Natural killer cell (primary cell): ENCODE measurements around the gene PTX4. TPM values are rescaled to one million over a fixed set of nuclear protein-coding genes. Genes with fewer than 3 reads are reported as not detected.

Experiments
- ATAC-seq, 3 donors: fragments of 150-1000 bp in 2 of 3; fragments of 200-7000 bp in 1 of 3; cut with Tn5 transposase; 1 replicate in 1 of 3; 2 replicates in 2 of 3; pipeline ENCODE4 v1.10.0; 2021; ENCODE audit warnings: mild to moderate bottlenecking in 2 of 3, moderate library complexity in 2 of 3
- DNase-seq, 2 donors: peaks; one replicate each; pipeline versions ENCODE4 v3.0.0 to v3.0.0-alpha.2; 2013 to 2021; ENCODE audit warnings: mixed read lengths in 1 of 2
- H3K27ac ChIP-seq: one replicate; pipeline ENCODE4 v1.5.1; 2013; ENCODE audit warnings: mild to moderate bottlenecking, low read length
- H3K27me3 ChIP-seq: one replicate; pipeline ENCODE4 v1.6.1; 2013; ENCODE audit warnings: low read length; ENCODE audit not compliant: control insufficient read depth, insufficient read depth
- H3K36me3 ChIP-seq: one replicate; pipeline ENCODE4 v1.6.1; 2013; ENCODE audit warnings: low read length; ENCODE audit not compliant: control insufficient read depth, insufficient read depth
- H3K4me1 ChIP-seq: one replicate; pipeline ENCODE4 v1.6.1; 2013; ENCODE audit warnings: low read length; ENCODE audit not compliant: control insufficient read depth, insufficient read depth
- H3K4me3 ChIP-seq: one replicate; pipeline ENCODE4 v1.5.1; 2013; ENCODE audit warnings: low read length
- H3K9me3 ChIP-seq: one replicate; pipeline ENCODE4 v1.6.1; 2013; ENCODE audit warnings: low read length; ENCODE audit not compliant: control insufficient read depth, insufficient read depth
- H3K27ac Mint-ChIP-seq, 2 donors: one replicate each; pipeline ENCODE4 v1.8.0; 2022; ENCODE audit warnings: mild to moderate bottlenecking in 2 of 2, mixed read lengths in 2 of 2, moderate library complexity in 1 of 2
- H3K27me3 Mint-ChIP-seq, 2 donors: one replicate each; pipeline ENCODE4 v1.8.0; 2022; ENCODE audit warnings: low read depth in 2 of 2, mixed read lengths in 2 of 2
- H3K36me3 Mint-ChIP-seq: one replicate; pipeline ENCODE4 v1.8.0; 2022; ENCODE audit warnings: mixed read lengths
- H3K4me1 Mint-ChIP-seq, 2 donors: one replicate each; pipeline ENCODE4 v1.8.0; 2022; ENCODE audit warnings: mixed read lengths in 2 of 2
- H3K4me3 Mint-ChIP-seq: one replicate; pipeline ENCODE4 v1.8.0; 2022; ENCODE audit warnings: mild to moderate bottlenecking, moderate library complexity, mixed read lengths
- H3K9me3 Mint-ChIP-seq, 2 donors: one replicate each; pipeline ENCODE4 v1.8.0; 2022; ENCODE audit warnings: mixed read lengths in 2 of 2
- WGBS: methylation state at CpG from one replicate; pipeline ENCODE4 v1.1.7; 2013; ENCODE audit warnings: missing lambda C conversion rate; ENCODE audit not compliant: insufficient coverage; 5-methylcytosine and 5-hydroxymethylcytosine counted together
- intact Hi-C: fragments of 100-400 bp; cut with micrococcal nuclease; formaldehyde crosslinking; loops from one replicate; pipeline ENCODE4 v1.14.2; 2022
- total RNA-seq, 4 donors: library from RNA; stranded (reverse); fragments of 120-200 nt in 1 of 4; gene quantifications; one replicate each; pipeline versions ENCODE4 v1.2.3 to v1.2.4, GENCODE V29; 2013 to 2022
- TF ChIP-seq, protein P1 (sequence below): fragments of 200-600 bp; IDR thresholded peaks from one replicate; pipeline ENCODE4 v1.8.0; 2022; ENCODE audit warnings: antibody characterized with exemption

Gene PTX4
- total RNA-seq, 3 donors from 2014 or later (not counting 1 experiment from before 2014, with no cell fraction given): 0.31 TPM; not detected in 2

- Histone ChIP-seq H3K4me1 (peaks cover 70% of the 10 kb centered on the region), H3K9me3 (no peaks in the 10 kb centered on the region), H3K36me3 (peaks cover 6% of the 10 kb centered on the region), H3K27ac (peak overlapping the region; percentile 24), H3K4me3 (peak overlapping the region; percentile 64), H3K27me3 (no peaks in the 10 kb centered on the region)
- Mint-ChIP-seq H3K4me3 (peak overlapping the region; percentile 93), H3K9me3 (no peaks in the 10 kb centered on the region), H3K4me1 (peaks cover 37 to 38% of the 10 kb centered on the region in 2 donors), H3K36me3 (no peaks in the 10 kb centered on the region), H3K27me3 (no peaks in the 10 kb centered on the region), H3K27ac (peak overlapping the region; percentile 75 to 85)
- WGBS: 55% methylated on average over 39 of the region's 39 CpGs
- intact Hi-C loops: no loop called here
- TF ChIP-seq, protein P1, sequence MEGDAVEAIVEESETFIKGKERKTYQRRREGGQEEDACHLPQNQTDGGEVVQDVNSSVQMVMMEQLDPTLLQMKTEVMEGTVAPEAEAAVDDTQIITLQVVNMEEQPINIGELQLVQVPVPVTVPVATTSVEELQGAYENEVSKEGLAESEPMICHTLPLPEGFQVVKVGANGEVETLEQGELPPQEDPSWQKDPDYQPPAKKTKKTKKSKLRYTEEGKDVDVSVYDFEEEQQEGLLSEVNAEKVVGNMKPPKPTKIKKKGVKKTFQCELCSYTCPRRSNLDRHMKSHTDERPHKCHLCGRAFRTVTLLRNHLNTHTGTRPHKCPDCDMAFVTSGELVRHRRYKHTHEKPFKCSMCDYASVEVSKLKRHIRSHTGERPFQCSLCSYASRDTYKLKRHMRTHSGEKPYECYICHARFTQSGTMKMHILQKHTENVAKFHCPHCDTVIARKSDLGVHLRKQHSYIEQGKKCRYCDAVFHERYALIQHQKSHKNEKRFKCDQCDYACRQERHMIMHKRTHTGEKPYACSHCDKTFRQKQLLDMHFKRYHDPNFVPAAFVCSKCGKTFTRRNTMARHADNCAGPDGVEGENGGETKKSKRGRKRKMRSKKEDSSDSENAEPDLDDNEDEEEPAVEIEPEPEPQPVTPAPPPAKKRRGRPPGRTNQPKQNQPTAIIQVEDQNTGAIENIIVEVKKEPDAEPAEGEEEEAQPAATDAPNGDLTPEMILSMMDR: no peak
- peak in 1 of 2 donors; percentile 59 for DNase-seq
- ATAC-seq: no peak
These were observed 46.9 kb upstream of the PTX4 start for GRCh38 chr16:1535391-1536291.

GRCh38 chr16:1534021-1535020 lies 45.6 kb upstream of the PTX4 start:
- H3K4me3 ChIP-seq: peak overlapping the region; percentile 64
- H3K36me3 ChIP-seq: peaks cover 5% of the 10 kb centered on the region
- H3K27me3 Mint-ChIP-seq: no peaks in the 10 kb centered on the region
- WGBS: 6% methylated on average over 57 of the region's 57 CpGs
- H3K27ac ChIP-seq: peak overlapping the region; percentile 76
- peak overlapping the region; percentile 75 to 85 for H3K27ac Mint-ChIP-seq
- TF ChIP-seq, protein P1: no peak
- no peaks in the 10 kb centered on the region for H3K36me3 Mint-ChIP-seq
- peak overlapping the region; percentile 93 for H3K4me3 Mint-ChIP-seq
- intact Hi-C loops: no loop called here
- ATAC-seq (peak in 2 of 3 donors; percentile 28 to 37), DNase-seq (peak in 1 of 2 donors; percentile 29)
- no peaks in the 10 kb centered on the region for H3K27me3 ChIP-seq
- H3K9me3 ChIP-seq: no peaks in the 10 kb centered on the region
- peaks cover 69% of the 10 kb centered on the region for H3K4me1 ChIP-seq
- peaks cover 34 to 38% of the 10 kb centered on the region in 2 donors for H3K4me1 Mint-ChIP-seq
- no peaks in the 10 kb centered on the region for H3K9me3 Mint-ChIP-seq

- Histone ChIP-seq H3K27me3 (no peaks in the 10 kb centered on the region), H3K4me1 (peaks cover 61% of the 10 kb centered on the region), H3K9me3 (no peaks in the 10 kb centered on the region), H3K4me3 (peak within 1 kb of the TSS; percentile 64), H3K36me3 (peaks cover 2% of the 10 kb centered on the region), H3K27ac (peak within 1 kb of the TSS; percentile 76)
- no peaks in the 10 kb centered on the region for H3K27me3 Mint-ChIP-seq
- H3K4me1 Mint-ChIP-seq: peaks cover 33 to 36% of the 10 kb centered on the region in 2 donors
- DNase-seq (peak in 1 of 2 donors; percentile 69), ATAC-seq (peak; percentile 35 to 61 (median 59))
- intact Hi-C loops: no loop called here
- H3K4me3 Mint-ChIP-seq: peak within 1 kb of the TSS; percentile 93
- TF ChIP-seq, protein P1: no peak
- WGBS: under 1% methylated on average over 27 of the region's 27 CpGs
- H3K36me3 Mint-ChIP-seq: no peaks in the 10 kb centered on the region
- no peaks in the 10 kb centered on the region for H3K9me3 Mint-ChIP-seq
- H3K27ac Mint-ChIP-seq: peak within 1 kb of the TSS; percentile 75 to 85
These were observed 44.8 kb upstream of the PTX4 start, which contains the start of gene TMEM204 for GRCh38 chr16:1533443-1533951. TMEM204 (plus strand) TSS chr16:1533666; CDS start chr16:1534276, 610 bp downstream.
